ENCODE measurements around the gene CTH. TPM values are rescaled to one million over a fixed set of nuclear protein-coding genes. Genes with fewer than 3 reads are reported as not detected.
"Not testable (repeated sequence)": the region's sequence is repeated elsewhere in the genome, so short reads cannot be mapped to it uniquely, and the experiment has no call there.

Gene CTH
- total and polyA plus RNA-seq, 4 donors, result 4.3 to 8.6 (median 5.9) TPM

DNA sequence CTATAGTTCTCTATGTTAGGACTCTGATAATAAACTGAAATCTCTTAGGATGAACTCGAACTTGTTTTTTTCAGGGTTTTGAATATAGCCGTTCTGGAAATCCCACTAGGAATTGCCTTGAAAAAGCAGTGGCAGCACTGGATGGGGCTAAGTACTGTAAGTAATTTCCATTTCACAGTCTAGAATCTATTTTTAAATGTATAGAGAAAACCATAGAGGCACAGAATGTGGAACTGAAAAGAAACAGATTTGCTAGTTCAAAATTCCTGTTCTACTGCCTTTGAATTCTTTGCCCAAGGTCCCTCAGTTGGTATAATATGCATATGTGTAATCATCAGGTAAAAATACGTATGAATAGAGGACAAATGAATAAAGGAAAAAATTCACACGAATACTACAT lies 4.8 kb downstream of the CTH start:
- H3K27me3 ChIP-seq (ENCODE audit: control insufficient read depth in 3 of 3, insufficient read depth in 3 of 3, low read length in 2 of 3), result no peaks in the 10 kb centered on the region
- H3K36me3 ChIP-seq (ENCODE audit: control insufficient read depth in 4 of 4, insufficient read depth in 4 of 4, low read length in 4 of 4), result peaks cover 0 to 5% (median 2%) of the 10 kb centered on the region in 4 donors
- H3K27ac ChIP-seq (ENCODE audit: low read depth in 1 of 2, low read length in 1 of 2), result no peak overlapping the region
- 70 to 91% methylated on average over 4 of the region's 4 CpGs for WGBS, 2 donors
- no peaks in the 10 kb centered on the region for H3K9me3 ChIP-seq (ENCODE audit: control insufficient read depth in 4 of 4, insufficient read depth in 3 of 4, low read length in 3 of 4)
- DNase-seq, result no peak
- H3K4me1 ChIP-seq (ENCODE audit: control insufficient read depth in 5 of 5, insufficient read depth in 5 of 5, low read length in 5 of 5), result peaks cover 0 to 9% (median 4%) of the 10 kb centered on the region in 5 donors
- H3K4me3 ChIP-seq, result no peak overlapping the region
- no peak for ATAC-seq (ENCODE audit: insufficient read depth, low FRiP score)
- TF ChIP-seq, protein P1, sequence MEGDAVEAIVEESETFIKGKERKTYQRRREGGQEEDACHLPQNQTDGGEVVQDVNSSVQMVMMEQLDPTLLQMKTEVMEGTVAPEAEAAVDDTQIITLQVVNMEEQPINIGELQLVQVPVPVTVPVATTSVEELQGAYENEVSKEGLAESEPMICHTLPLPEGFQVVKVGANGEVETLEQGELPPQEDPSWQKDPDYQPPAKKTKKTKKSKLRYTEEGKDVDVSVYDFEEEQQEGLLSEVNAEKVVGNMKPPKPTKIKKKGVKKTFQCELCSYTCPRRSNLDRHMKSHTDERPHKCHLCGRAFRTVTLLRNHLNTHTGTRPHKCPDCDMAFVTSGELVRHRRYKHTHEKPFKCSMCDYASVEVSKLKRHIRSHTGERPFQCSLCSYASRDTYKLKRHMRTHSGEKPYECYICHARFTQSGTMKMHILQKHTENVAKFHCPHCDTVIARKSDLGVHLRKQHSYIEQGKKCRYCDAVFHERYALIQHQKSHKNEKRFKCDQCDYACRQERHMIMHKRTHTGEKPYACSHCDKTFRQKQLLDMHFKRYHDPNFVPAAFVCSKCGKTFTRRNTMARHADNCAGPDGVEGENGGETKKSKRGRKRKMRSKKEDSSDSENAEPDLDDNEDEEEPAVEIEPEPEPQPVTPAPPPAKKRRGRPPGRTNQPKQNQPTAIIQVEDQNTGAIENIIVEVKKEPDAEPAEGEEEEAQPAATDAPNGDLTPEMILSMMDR (IDR thresholded peaks at IDR 0.05; ENCODE audit: control extremely low read depth, extremely low read depth), result no peak
- H3K9ac ChIP-seq (ENCODE audit: insufficient read depth in 1 of 2, low read length in 2 of 2), result no peak overlapping the region

DNA sequence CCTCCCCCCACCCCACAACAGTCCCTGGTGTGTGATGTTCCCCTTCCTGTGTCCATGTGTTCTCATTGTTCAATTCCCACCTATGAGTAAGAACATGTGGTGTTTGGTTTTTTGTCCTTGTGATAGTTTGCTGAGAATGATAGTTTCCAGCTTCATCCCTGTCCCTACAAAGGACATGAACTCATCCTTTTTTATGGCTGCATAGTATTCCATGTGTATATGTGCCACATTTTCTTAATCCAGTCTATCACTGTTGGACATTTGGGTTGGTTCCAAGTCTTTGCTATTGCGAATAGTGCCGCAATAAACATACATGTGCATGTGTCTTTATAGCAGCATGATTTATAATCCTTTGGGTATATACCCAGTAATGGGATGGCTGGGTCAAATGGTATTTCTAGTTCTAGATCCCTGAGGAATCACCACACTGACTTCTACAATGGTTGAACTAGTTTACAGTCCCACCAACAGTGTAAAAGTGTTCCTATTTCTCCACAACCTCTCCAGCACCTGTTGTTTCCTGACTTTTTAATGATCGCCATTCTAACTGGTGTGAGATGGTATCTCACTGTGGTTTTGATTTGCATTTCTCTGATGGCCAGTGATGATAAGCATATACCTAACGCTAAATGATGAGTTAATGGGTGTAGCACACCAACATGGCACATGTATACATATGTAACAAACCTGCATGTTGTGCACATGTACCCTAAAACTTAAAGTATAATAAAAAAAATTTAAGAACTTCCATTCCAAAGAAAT lies 8.1 kb downstream of the CTH start:
- ATAC-seq (ENCODE audit: insufficient read depth, low FRiP score); H3K4me1 ChIP-seq (ENCODE audit: control insufficient read depth in 5 of 5, insufficient read depth in 5 of 5, low read length in 5 of 5); H3K27ac ChIP-seq (ENCODE audit: low read depth in 1 of 2, low read length in 1 of 2); DNase-seq; H3K4me3 ChIP-seq; H3K27me3 ChIP-seq (ENCODE audit: control insufficient read depth in 3 of 3, insufficient read depth in 3 of 3, low read length in 2 of 3); H3K9me3 ChIP-seq (ENCODE audit: control insufficient read depth in 4 of 4, insufficient read depth in 3 of 4, low read length in 3 of 4); H3K9ac ChIP-seq (ENCODE audit: insufficient read depth in 1 of 2, low read length in 2 of 2): not testable (repeated sequence)
- peaks cover 0 to 10% (median 5%) of the 10 kb centered on the region in 4 donors for H3K36me3 ChIP-seq (ENCODE audit: control insufficient read depth in 4 of 4, insufficient read depth in 4 of 4, low read length in 4 of 4)
- 91 to 92% methylated on average over 3 of the region's 4 CpGs for WGBS, 2 donors

DNA sequence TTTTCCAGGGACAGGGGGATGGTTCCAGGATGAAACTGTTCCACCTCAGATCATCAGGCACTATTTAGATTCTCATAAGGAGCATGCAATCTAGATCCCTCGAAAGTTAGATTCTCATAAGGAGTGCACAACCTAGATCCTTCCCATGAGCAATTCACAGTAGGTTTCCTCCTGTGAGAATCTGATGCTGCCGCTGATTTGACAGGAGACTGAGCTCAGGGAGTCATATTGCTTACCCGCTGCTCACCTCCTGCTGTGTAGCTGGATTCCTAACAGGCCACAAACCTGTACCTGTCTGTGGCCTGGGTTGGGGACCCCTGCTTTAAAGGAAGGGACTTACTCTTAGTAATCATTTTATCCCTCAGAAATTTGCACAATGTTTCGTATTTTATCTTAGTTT lies 9.3 kb downstream of the CTH start:
- Histone ChIP-seq H3K27me3 (ENCODE audit: control insufficient read depth in 3 of 3, insufficient read depth in 3 of 3, low read length in 2 of 3) (no peaks in the 10 kb centered on the region), H3K36me3 (ENCODE audit: control insufficient read depth in 4 of 4, insufficient read depth in 4 of 4, low read length in 4 of 4) (peaks cover 0 to 10% (median 6%) of the 10 kb centered on the region in 4 donors), H3K9me3 (ENCODE audit: control insufficient read depth in 4 of 4, insufficient read depth in 3 of 4, low read length in 3 of 4) (no peaks in the 10 kb centered on the region), H3K9ac (ENCODE audit: insufficient read depth in 1 of 2, low read length in 2 of 2) (no peak overlapping the region), H3K4me1 (ENCODE audit: control insufficient read depth in 5 of 5, insufficient read depth in 5 of 5, low read length in 5 of 5) (no peaks in the 10 kb centered on the region), H3K4me3 (no peak overlapping the region), H3K27ac (ENCODE audit: low read depth in 1 of 2, low read length in 1 of 2) (no peak overlapping the region)
- WGBS, 2 donors, result 95 to 97% methylated on average over 4 of the region's 4 CpGs
- DNase-seq (no peak), ATAC-seq (ENCODE audit: insufficient read depth, low FRiP score) (no peak)
- TF ChIP-seq, protein P1 (IDR thresholded peaks at IDR 0.05; ENCODE audit: control extremely low read depth, extremely low read depth), result no peak

DNA sequence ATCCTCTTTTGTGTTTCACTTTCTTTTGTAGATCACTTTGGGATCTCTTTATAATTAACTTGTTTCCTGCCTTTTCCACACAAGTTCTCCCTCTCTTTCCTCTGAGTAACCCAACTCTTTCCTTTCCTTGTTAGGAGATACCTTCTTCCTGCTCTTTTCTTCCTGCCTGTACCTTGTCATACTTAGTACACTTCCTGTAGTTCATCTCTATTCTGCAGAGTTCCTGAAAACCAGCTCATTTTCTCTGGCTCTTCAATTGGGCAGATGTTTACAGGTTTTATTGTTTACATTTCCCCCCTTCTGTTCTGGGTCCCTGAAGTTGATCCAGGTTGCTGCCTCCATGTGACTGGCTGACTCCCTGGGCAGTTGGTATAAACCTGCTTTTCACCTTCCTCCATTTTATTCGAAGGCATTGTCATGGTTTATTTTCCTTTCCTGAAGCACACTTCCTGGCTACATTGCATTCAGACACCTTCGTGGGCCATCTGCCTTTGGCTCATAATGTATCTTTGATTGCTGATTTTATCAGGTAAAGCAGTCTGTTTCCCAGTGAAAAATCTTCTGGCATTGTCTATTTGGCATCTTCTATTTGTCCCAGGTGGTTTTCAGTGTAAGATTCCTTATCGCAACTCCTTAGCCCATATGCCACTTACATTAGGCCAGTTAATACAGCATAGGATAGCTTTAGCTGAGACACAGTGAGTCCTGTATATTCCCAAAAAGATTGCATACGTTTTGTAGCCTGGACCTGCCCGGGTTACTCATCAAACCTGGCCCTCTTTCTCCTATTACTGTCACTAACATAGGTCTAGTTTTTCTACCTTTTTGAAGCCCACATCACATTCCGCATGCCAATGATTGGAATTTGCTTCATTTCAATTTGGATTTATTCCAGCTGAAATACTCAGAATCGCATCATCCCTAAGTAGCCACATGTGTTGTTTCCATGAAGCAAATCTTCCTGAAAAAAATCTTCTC lies 15.4 kb downstream of the CTH start:
- peaks cover 0 to 15% (median 4%) of the 10 kb centered on the region in 4 donors for H3K36me3 ChIP-seq (ENCODE audit: control insufficient read depth in 4 of 4, insufficient read depth in 4 of 4, low read length in 4 of 4)
- no peaks in the 10 kb centered on the region for H3K4me1 ChIP-seq (ENCODE audit: control insufficient read depth in 5 of 5, insufficient read depth in 5 of 5, low read length in 5 of 5)
- no peak for ATAC-seq (ENCODE audit: insufficient read depth, low FRiP score)
- no peak overlapping the region for H3K4me3 ChIP-seq
- DNase-seq, result no peak
- TF ChIP-seq, protein P1 (IDR thresholded peaks at IDR 0.05; ENCODE audit: control extremely low read depth, extremely low read depth), result no peak
- no peaks in the 10 kb centered on the region for H3K27me3 ChIP-seq (ENCODE audit: control insufficient read depth in 3 of 3, insufficient read depth in 3 of 3, low read length in 2 of 3)
- no peaks in the 10 kb centered on the region for H3K9me3 ChIP-seq (ENCODE audit: control insufficient read depth in 4 of 4, insufficient read depth in 3 of 4, low read length in 3 of 4)
- H3K9ac ChIP-seq (ENCODE audit: insufficient read depth in 1 of 2, low read length in 2 of 2), result no peak overlapping the region
- 78 to 80% methylated on average over 7 of the region's 7 CpGs for WGBS, 2 donors
- no peak overlapping the region for H3K27ac ChIP-seq (ENCODE audit: low read depth in 1 of 2, low read length in 1 of 2)

Data from lung (tissue), 12 donors.